PC-3 (cell line): ENCODE data around the gene NOTCH4.
"Not testable (repeated sequence)": the region's sequence is repeated elsewhere in the genome, so short reads cannot be mapped to it uniquely, and the experiment has no call there.

Source experiments
- CTCF ChIP-seq: fragments of 300-600 bp; sonication (generic); conservative IDR thresholded peaks from 2 replicates; pipeline ENCODE4 v1.5.1; 2017; ENCODE audit warnings: antibody characterized with exemption, low read depth, mild to moderate bottlenecking, low read length
- EZH2 ChIP-seq: fragments of 300-600 bp; sonication (generic); IDR thresholded peaks from one replicate; pipeline ENCODE4 v1.6.1; 2017; ENCODE audit warnings: antibody characterized with exemption, mild to moderate bottlenecking, low read length; ENCODE audit not compliant: unreplicated experiment

GRCh38 chr6:32193096-32193495 is 30.8 kb downstream of the NOTCH4 start:
- not testable (repeated sequence) for TF ChIP-seq EZH2, CTCF
